ENCODE data around the gene BTNL3. TPM values are rescaled to one million over a fixed set of nuclear protein-coding genes. Genes with fewer than 3 reads are reported as not detected.

Gene BTNL3
- total and polyA plus RNA-seq, 10 of the 15 experiments (the other 5 are each of a cell fraction or from before 2014, with no cell fraction given), result 0.39 TPM; not detected in 9

DNA sequence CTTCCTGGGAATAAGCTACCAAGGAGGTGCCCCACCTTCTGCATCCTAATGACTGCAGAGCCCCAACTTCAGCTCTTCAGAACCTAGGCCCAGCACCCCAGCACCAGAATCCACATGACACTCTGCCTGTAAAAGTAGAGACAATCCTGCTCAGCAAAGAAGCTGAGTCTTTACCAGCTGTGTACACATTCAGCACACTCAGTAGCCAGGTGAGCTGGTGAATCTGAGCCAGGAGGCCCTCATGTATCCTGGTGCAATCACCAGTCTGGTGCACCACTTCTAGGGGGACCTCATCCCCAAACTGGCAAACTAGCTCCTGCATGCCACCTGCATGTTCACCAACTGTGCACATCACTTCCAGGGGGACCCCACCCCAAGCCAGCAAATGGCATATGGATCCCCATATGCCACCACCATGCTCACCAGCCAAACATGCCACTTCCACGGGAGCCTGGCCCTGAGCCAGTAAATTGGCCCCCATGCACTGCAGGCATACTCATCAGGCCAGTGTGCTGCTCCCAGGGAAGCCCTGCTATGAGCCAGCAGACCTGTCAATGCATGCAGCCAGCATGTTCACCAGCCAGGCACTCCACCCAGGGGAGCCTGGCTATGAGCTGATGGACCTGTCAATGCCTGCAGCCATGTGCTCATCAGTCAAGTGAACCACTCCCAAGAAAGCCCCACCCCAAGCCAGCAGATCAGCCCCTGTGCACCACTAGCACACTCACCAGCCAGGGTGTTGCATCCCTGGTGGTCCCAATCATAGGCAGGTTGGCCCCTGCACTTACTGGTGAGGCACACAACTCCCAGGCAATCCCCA is 35.8 kb downstream of the BTNL3 start (continued):
- TF ChIP-seq, protein P1, sequence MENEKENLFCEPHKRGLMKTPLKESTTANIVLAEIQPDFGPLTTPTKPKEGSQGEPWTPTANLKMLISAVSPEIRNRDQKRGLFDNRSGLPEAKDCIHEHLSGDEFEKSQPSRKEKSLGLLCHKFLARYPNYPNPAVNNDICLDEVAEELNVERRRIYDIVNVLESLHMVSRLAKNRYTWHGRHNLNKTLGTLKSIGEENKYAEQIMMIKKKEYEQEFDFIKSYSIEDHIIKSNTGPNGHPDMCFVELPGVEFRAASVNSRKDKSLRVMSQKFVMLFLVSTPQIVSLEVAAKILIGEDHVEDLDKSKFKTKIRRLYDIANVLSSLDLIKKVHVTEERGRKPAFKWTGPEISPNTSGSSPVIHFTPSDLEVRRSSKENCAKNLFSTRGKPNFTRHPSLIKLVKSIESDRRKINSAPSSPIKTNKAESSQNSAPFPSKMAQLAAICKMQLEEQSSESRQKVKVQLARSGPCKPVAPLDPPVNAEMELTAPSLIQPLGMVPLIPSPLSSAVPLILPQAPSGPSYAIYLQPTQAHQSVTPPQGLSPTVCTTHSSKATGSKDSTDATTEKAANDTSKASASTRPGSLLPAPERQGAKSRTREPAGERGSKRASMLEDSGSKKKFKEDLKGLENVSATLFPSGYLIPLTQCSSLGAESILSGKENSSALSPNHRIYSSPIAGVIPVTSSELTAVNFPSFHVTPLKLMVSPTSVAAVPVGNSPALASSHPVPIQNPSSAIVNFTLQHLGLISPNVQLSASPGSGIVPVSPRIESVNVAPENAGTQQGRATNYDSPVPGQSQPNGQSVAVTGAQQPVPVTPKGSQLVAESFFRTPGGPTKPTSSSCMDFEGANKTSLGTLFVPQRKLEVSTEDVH (IDR thresholded peaks at IDR 0.05; ENCODE audit: low read depth, partially characterized antibody), result no peak
- TF ChIP-seq GATAD2B (conservative IDR thresholded peaks at IDR 0.05; ENCODE audit: low read depth), result no peak

DNA sequence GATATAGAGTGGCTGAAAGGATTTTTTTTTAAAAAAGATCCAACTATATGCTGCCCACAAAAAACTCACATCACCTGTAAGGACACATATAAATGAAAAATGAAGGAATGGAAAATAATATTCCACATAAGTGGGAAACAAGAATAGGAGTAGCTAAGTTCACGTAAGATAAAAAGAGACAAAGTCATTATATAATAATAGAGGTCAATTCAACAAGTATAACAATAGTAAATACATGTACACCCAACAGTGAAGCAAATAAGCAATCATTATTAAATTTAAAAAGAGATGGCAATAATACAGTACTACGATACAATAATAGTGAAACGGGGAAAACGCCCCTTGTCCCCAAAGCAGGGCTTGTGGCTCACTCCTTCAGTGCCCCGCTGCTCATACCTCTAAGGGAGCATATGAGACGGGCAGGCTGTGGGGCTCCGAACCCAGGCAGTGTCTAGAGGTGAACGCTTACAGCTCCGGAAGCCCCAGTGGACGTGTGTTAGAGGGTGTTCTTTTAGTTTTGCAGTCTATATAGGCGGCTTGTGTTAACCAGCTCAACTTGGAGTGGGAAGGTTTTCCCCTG is 38.9 kb downstream of the BTNL3 start:
- FAIRE-seq (no peak), DNase-seq (ENCODE audit: low read depth, low spot score) (no peak), ATAC-seq (no peak)
- no peaks in the 10 kb centered on the region for H3K4me1 ChIP-seq (ENCODE audit: control insufficient read depth, insufficient read depth, low read length)
- H4K20me1 ChIP-seq (ENCODE audit: control insufficient read depth, insufficient read depth), result no peaks in the 10 kb centered on the region
- in situ Hi-C loops (cut with MboI), result no loop called here
- no peak overlapping the region for H3K4me3 ChIP-seq
- no peak overlapping the region for H3K27ac ChIP-seq (ENCODE audit: control insufficient read depth, insufficient read depth)
- ChIA-PET RAD21 (ENCODE audit: unreplicated experiment) (no interaction called here), SMC1A (ENCODE audit: uncharacterized antibody, unreplicated experiment) (no interaction called here), POLR2A (no interaction called here), CTCF (no interaction called here)
- H3K36me3 ChIP-seq (ENCODE audit: control insufficient read depth in 2 of 2, insufficient read depth in 2 of 2, low read length in 1 of 2), result no peaks in the 10 kb centered on the region
- BruUV-seq (replicated peaks), result no TSS peak
- no peaks in the 10 kb centered on the region; the same call in 1 of the 3 replicates for H3K9me3 ChIP-seq (replicated peaks; ENCODE audit: control insufficient read depth, insufficient read depth, low read length)
- no peaks in the 10 kb centered on the region for H3K79me2 ChIP-seq (ENCODE audit: control insufficient read depth, insufficient read depth, low read length)
- intact Hi-C loops (cut with micrococcal nuclease; ENCODE audit: unreplicated experiment), result no loop called here
- H3K4me2 ChIP-seq (ENCODE audit: control insufficient read depth, insufficient read depth), result no peak overlapping the region
- WGBS (ENCODE audit: insufficient coverage, insufficient replicate concordance, low lambda C conversion rate, missing lambda C conversion rate), result 62% methylated on average over 11 of the region's 11 CpGs
- no peaks in the 10 kb centered on the region for H3K27me3 ChIP-seq (replicated peaks in 1 of 2; ENCODE audit: control insufficient read depth in 2 of 2, insufficient read depth in 2 of 2, low read length in 1 of 2)
- no peak overlapping the region for H3K9ac ChIP-seq (ENCODE audit: control insufficient read depth, insufficient read depth, low read length)
- TF ChIP-seq STAT3 (IDR thresholded peaks at IDR 0.05; ENCODE audit: low read depth, low read length), result no peak
- no peak for TF ChIP-seq EP300 (IDR thresholded peaks at IDR 0.05; ENCODE audit: borderline replicate concordance in 1 of 2, control insufficient read depth in 1 of 2, low read depth in 2 of 2, low read length in 2 of 2)
- TF ChIP-seq MEF2A (IDR thresholded peaks at IDR 0.05; ENCODE audit: insufficient read depth, low read depth, low read length), result no peak
- TF ChIP-seq SP1 (IDR thresholded peaks at IDR 0.05; ENCODE audit: low read depth, low read length), result no peak
- no peak overlapping the region for H2AFZ ChIP-seq (ENCODE audit: control insufficient read depth, low read depth, low read length)
